Tibial artery (tissue), 4 donors: Measurements from ENCODE around the gene FXYD6.
A peak's percentile ranks its signal among the peaks of the same experiment; 100 is the strongest.

Experiments
- DNase-seq, 2 donors: peaks; one replicate each; pipeline ENCODE4 v3.0.0-alpha.2; 2019
- H3K27ac ChIP-seq, 2 donors: fragments of 200-600 bp; sonication (generic) in 1 of 2; 1 replicate in 1 of 2; 2 replicates in 1 of 2; pipeline ENCODE4 v1.5.1; 2018 to 2019; ENCODE audit warnings: mild to moderate bottlenecking in 1 of 2
- H3K27me3 ChIP-seq, 2 donors: fragments of 200-600 bp; sonication (generic) in 1 of 2; one replicate each; pipeline versions ENCODE4 v1.5.1 to v1.6.0; 2016 to 2019
- H3K36me3 ChIP-seq, 3 donors: fragments of 200-600 bp; sonication (generic) in 2 of 3; one replicate each; pipeline ENCODE4 v1.5.1; 2016 to 2019; ENCODE audit warnings: mild to moderate bottlenecking in 2 of 3
- H3K4me1 ChIP-seq, 4 donors: fragments of 200-600 bp; sonication (generic) in 2 of 4; 1 replicate in 3 of 4; 2 replicates in 1 of 4; pipeline ENCODE4 v1.5.1; 2016 to 2019
- H3K4me3 ChIP-seq, 2 donors: fragments of 200-600 bp; sonication (generic) in 1 of 2; 1 replicate in 1 of 2; 2 replicates in 1 of 2; pipeline ENCODE4 v1.5.1; 2018 to 2019; ENCODE audit warnings: mild to moderate bottlenecking in 2 of 2
- H3K9me3 ChIP-seq, 3 donors: fragments of 200-600 bp; sonication (generic) in 1 of 3; one replicate each; pipeline ENCODE4 v1.5.1; 2016 to 2019
- intact Hi-C: fragments of 100-400 bp; cut with DNase I; formaldehyde crosslinking; loops from one replicate; pipeline ENCODE4 v1.15.0; 2023; ENCODE audit warnings: low total_unique reads
- TF ChIP-seq, protein P1 (sequence below), 2 experiments: fragments of 200-600 bp in 1 of 2; fragments of 450-650 bp in 1 of 2; IDR thresholded peaks; one replicate each; pipeline ENCODE4 v1.5.1; 2017 to 2019; ENCODE audit warnings: antibody characterized with exemption in 2 of 2, mild to moderate bottlenecking in 1 of 2, moderate library complexity in 1 of 2

Gene FXYD6

DNA sequence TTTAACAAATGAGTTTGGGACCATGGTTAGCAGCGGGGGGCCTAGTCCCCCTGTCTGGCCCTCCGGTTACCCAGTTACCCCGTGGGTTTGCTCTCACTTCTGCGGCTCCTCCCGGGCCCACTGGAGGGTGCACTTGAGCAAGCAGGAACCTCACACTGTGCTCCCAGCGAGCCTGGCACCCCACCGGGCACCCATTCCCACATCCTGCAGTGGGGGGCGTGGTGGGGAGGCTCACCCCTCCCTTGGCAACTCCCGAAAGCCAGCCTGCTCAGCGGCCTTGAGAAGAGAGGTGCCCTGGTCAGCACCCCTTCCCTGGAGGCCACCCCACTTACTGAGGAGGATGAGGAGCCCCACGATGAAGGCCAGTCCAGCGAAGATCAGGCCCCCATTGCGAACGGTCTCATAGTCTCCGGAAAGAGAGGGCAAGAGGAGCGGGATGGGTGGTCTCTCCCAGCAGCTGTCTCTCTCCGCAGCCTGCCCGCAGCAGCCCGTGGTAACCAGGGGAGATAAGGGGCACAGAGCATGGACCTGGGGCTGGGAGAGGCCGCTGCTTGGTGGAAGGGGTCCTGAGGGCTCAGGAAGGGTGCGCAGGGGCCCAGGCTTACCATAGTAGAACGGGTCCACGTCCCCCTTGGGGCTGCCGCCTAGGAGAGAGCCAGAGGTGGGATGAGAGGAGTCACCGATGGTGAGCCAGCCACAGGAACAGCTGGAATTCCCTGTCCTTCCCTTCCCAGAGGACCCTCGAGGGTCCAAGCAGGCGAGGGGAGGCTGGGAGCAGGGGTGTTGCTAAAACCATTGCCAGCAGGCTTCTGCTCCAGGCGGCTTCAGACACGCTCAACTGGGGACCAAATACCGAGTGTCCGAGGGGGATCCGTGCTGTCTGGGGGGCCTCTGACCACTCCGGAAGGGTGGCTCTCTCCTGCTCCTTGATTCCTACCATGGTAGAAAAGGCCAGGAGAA, 54.1 kb downstream of the FXYD6 start:
- peak in 1 of 2 donors; percentile 53 for DNase-seq
- TF ChIP-seq, protein P1, sequence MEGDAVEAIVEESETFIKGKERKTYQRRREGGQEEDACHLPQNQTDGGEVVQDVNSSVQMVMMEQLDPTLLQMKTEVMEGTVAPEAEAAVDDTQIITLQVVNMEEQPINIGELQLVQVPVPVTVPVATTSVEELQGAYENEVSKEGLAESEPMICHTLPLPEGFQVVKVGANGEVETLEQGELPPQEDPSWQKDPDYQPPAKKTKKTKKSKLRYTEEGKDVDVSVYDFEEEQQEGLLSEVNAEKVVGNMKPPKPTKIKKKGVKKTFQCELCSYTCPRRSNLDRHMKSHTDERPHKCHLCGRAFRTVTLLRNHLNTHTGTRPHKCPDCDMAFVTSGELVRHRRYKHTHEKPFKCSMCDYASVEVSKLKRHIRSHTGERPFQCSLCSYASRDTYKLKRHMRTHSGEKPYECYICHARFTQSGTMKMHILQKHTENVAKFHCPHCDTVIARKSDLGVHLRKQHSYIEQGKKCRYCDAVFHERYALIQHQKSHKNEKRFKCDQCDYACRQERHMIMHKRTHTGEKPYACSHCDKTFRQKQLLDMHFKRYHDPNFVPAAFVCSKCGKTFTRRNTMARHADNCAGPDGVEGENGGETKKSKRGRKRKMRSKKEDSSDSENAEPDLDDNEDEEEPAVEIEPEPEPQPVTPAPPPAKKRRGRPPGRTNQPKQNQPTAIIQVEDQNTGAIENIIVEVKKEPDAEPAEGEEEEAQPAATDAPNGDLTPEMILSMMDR (IDR thresholded peaks at IDR 0.05), result peak in 1 of 2 experiments; percentile 13
- Histone ChIP-seq H3K36me3 (no peaks in the 10 kb centered on the region), H3K27me3 (peaks cover 0 to 20% of the 10 kb centered on the region in 2 donors), H3K4me1 (peaks cover 0 to 16% (median 4%) of the 10 kb centered on the region in 4 donors), H3K9me3 (no peaks in the 10 kb centered on the region), H3K27ac (no peak overlapping the region), H3K4me3 (no peak overlapping the region)
- intact Hi-C loops, result loop anchor here (5.0 kb wide), 1 partner anchor 395 kb away; no protein-coding TSS in a partner anchor

DNA sequence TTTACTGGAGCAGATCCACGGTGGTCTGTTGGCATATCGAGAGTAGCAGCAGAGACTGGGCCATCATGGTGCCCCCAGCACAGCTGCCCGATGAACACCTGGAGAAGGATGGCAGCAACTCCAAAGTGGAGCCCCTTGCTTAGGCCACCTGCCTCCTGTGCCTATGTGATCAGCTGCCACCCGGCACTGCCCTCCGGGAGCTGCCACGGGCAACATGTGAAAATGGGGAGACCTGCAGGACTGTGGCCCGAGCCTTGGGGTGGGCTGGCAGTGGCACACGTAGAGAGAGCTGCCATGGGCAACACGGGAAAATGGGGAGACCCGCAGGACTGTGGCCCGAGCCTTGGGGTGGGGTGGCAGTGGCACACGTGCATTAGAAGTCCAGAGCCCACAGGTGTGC, 55.0 kb downstream of the FXYD6 start:
- intact Hi-C loops, result loop anchor here (5.0 kb wide), 1 partner anchor 394 kb away; no protein-coding TSS in a partner anchor
- H3K4me3 ChIP-seq, result no peak overlapping the region
- H3K27me3 ChIP-seq, result peaks cover 0 to 25% of the 10 kb centered on the region in 2 donors
- H3K36me3 ChIP-seq, result no peaks in the 10 kb centered on the region
- no peak for DNase-seq
- H3K9me3 ChIP-seq, result no peaks in the 10 kb centered on the region
- no peak overlapping the region for H3K27ac ChIP-seq
- peaks cover 0 to 19% (median 4%) of the 10 kb centered on the region in 4 donors for H3K4me1 ChIP-seq
- TF ChIP-seq, protein P1 (IDR thresholded peaks at IDR 0.05), result no peak

DNA sequence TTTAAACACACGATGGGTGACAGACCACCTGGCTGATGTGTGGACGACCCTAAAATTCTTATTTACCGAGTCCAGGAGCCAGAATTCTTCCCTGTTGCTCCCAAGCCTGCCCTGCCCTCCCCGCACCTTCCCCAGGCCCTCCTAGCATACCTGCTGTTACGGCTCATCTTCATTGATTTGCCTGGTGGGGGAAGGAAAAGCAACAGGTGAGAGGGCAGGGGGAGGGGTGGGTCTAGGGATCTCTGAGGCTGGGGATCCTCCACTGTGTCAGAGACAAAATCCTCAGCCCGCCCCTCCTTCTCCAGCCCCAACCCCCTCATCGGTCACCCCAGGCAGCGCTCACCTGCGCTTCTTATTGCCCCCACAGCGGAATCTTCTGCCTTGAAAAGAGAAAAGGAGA, 55.9 kb downstream of the FXYD6 start:
- Histone ChIP-seq H3K4me1 (peaks cover 0 to 19% (median 4%) of the 10 kb centered on the region in 4 donors), H3K27ac (no peak overlapping the region), H3K27me3 (peaks cover 0 to 25% of the 10 kb centered on the region in 2 donors), H3K9me3 (no peaks in the 10 kb centered on the region), H3K36me3 (no peaks in the 10 kb centered on the region), H3K4me3 (no peak overlapping the region)
- no peak for DNase-seq
- intact Hi-C loops, result loop anchor here (5.0 kb wide), 1 partner anchor 393 kb away; no protein-coding TSS in a partner anchor
- TF ChIP-seq, protein P1 (IDR thresholded peaks at IDR 0.05), result no peak

DNA sequence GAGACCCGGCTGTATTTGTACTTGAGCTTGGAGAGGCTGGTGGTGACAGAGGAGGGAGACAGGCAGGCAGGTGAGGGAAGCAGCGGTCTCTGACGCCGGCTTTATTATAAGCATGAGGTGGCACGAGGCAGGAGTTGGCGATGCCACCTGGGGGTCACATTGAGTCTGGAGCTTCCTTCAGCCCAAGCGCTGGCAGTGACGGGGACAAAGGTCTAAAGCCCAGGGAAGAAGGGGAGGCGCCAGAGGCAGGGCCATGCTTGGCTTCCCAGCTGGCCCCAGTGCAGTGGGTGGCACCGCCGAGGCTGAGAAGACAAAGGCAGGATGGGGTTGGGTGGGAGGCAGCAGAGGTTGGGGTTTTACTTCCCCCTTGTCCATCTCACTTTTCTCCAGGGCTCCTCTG, 56.4 kb downstream of the FXYD6 start:
- intact Hi-C loops, result loop anchor here (5.0 kb wide), 1 partner anchor 393 kb away; no protein-coding TSS in a partner anchor
- Histone ChIP-seq H3K9me3 (no peaks in the 10 kb centered on the region), H3K27me3 (peaks cover 0 to 25% of the 10 kb centered on the region in 2 donors), H3K27ac (no peak overlapping the region), H3K36me3 (no peaks in the 10 kb centered on the region), H3K4me3 (no peak overlapping the region), H3K4me1 (peaks cover 0 to 19% (median 4%) of the 10 kb centered on the region in 4 donors)
- TF ChIP-seq, protein P1 (IDR thresholded peaks at IDR 0.05), result no peak
- DNase-seq, result no peak

DNA sequence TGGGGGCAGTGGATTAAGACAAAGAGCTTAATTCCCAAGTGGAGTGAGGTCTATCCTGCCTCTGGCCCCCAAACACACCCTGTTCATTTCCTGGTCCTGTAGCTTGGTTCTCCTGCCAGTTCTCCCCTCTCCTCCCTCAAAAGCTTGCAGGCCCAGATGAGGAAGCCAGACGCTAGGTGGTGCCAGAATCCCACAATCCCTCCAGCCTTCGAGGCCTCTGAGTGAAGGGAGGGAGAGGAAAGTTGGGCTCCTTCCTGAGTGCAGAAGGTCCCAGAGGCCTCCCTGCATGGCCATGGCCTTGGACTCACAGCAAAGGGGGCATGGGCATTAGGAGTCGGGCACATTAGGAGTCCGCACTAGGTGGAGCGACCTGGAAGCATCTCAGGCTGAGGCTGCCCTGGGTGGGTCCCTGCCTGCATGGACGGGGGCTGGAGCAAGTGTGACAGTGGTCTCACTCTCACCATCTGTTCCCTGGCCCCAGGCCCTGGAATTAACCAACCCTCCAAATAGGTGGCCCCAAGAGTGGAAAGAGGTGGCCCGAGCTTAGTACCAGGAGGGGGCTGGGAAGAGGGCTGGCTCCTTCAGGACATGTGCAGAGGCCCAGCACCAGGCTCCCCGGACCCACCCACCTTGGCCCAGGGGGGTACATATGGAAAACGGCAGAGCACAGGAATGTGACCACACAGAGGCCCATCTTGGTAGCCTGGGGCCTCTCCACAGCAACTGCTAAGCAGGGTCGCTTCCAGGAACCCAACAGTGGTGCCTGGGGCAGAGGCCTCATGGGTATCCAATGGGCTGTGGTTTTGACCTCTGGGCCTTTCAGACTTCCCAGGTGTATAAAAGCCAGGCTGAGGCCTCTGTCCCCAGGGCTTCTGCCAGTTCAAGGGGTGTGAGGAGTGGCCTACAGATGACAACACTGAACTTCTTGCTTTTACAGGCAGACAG, 57.1 kb downstream of the FXYD6 start:
- intact Hi-C loops, result loop anchor here (5.0 kb wide), 1 partner anchor 392 kb away; no protein-coding TSS in a partner anchor
- Histone ChIP-seq H3K9me3 (no peaks in the 10 kb centered on the region), H3K27ac (no peak overlapping the region), H3K36me3 (no peaks in the 10 kb centered on the region), H3K4me3 (no peak overlapping the region), H3K27me3 (peaks cover 0 to 25% of the 10 kb centered on the region in 2 donors), H3K4me1 (peaks cover 0 to 16% (median 4%) of the 10 kb centered on the region in 4 donors)
- TF ChIP-seq, protein P1 (IDR thresholded peaks at IDR 0.05), result no peak
- peak in 1 of 2 donors; percentile 54 for DNase-seq
